HG03460 (cell line): Measurements from ENCODE around the gene UPF3A.
"Not testable (repeated sequence)": the region's sequence is repeated elsewhere in the genome, so short reads cannot be mapped to it uniquely, and the experiment has no call there.

ENCODE experiments used
- ATAC-seq: cut with Tn5 transposase; IDR thresholded peaks from one replicate; pipeline ENCODE4 v1.9.1; 2021; ENCODE audit not compliant: unreplicated experiment

Gene UPF3A

GRCh38 chr13:114261328-114261965 lies 20.0 kb upstream of the UPF3A start:
- ATAC-seq = no peak

- no peak for ATAC-seq
These were observed 17.8 kb upstream of the UPF3A start for GRCh38 chr13:114263578-114263977.

DNA sequence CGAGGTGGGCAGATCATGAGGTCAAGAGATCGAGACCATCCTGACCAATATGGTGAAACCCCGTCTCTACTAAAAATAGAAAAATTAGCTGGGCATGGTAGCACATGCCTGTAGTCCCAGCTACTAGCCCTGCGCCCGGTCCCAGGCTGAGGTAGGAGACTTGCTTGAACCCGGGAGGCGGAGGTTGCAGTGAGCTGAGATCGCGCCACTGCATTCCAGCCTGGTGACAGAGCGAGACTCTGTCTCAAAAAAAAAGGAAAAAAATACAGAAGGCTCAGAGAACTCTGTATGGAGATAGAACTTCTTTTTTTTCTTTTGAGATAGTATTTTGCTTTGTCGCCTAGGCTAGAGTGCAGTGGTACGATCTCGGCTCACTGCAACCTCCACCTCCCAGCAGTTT lies 17.1 kb upstream of the UPF3A start:
- ATAC-seq = not testable (repeated sequence)

GRCh38 chr13:114264886-114265611 lies 16.4 kb upstream of the UPF3A start:
- ATAC-seq = no peak

- no peak for ATAC-seq
These were observed 15.2 kb upstream of the UPF3A start for GRCh38 chr13:114266241-114266640.

DNA sequence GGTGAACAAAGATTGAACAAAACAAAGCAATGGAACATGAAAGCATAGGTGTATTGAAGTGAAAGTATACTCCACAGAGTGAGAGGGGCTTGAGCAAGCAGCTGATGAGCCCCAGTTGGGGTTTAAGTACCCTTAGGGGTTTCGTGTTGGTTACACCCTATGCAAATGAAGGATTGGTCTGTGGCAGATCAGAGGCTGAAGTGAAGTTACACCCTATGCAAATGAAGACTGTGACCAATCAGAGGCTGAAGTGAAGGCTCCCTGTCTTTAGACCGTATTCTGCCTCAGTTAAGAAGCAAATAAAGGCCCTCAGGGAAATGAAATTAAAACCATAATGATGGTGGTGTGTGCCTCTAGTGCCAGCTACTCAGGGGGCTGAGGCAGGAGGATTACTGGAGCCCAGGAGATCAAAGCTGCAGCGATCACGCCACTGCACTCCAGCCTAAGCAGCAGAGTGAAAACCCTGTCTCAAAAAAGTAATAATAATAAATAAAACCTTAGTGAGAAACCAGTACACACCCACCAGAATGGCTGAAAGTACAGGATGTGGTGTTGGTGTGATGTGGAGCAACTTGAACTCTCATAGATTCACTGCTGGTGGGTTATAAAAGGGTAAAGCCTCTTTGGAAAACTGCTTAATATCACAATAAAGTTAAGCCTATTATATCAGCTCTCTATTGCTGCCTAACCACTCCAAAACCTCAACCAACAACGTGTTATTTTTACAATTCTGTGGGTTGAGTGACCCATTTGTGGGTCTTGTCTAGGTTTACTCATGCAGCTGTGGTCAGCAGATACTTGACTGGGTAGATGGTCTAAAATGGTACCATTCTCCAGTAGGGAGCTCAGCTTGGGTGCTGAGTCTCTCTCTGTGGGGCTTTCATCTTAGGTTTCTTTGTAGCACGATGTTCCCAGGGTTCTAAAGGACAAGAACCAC lies 12.8 kb upstream of the UPF3A start:
- no peak for ATAC-seq

- no peak for ATAC-seq
These were observed 12.1 kb upstream of the UPF3A start for GRCh38 chr13:114269281-114269770.

DNA sequence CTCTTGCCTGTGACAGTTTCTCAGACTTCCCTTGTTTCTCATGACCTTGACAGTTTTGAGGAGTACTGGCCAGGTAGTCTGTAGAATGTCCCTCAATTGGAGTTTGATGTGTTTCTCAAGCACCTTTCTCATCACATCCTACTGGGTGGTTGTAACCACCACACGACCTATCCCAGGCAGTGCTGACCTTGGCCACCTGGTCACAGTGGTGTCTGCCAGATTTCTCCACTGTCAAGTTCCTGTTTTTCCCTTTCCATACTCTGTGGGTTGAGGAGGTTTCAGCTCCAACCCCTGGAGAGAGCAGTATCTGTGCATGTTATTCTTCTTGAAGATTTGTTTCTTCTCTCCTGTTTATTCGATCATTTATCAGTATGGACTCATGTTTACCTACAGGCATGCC lies 8.4 kb upstream of the UPF3A start:
- no peak for ATAC-seq

DNA sequence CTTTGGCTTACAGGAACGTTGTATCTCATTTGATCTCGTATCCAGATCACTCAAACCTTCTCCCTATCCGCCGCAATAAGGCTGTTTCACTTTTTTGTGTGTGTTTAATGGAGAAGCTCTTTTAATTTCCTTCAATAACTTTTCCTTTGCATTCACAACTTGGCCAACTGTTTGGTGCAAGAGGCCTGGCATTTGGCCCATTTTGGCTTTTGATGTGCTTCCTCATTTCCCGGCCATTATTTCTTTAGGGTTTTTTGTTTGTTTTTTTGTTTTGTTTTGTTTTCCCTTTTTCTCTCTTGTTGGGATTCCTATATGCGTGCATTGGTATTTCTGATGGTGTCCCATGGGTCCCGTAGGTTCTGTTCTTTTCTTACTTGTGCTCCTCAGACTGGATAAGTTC lies 6.1 kb upstream of the UPF3A start:
- ATAC-seq = no peak

DNA sequence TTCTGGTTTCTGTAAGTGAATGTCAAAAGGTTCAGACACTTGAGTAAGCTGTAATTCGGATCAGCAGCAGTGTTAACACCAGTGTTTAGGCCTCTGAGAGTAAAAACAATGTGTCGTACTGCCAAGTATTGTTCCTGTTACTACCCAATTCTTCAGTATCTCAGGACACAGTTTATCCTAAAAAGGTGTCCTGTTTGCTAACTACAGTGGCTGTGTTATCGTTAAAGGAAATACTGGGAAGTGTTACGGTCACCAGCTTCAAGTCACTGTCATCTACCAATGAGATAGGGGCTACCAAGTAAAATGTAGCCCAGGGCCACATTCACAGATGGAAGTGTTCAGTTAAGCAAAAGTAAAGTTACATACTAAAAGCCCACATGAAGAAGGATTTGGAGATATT lies 2.3 kb upstream of the UPF3A start:
- ATAC-seq = no peak

- ATAC-seq = no peak
These were observed 1.5 kb upstream of the UPF3A start for GRCh38 chr13:114279758-114280355.

DNA sequence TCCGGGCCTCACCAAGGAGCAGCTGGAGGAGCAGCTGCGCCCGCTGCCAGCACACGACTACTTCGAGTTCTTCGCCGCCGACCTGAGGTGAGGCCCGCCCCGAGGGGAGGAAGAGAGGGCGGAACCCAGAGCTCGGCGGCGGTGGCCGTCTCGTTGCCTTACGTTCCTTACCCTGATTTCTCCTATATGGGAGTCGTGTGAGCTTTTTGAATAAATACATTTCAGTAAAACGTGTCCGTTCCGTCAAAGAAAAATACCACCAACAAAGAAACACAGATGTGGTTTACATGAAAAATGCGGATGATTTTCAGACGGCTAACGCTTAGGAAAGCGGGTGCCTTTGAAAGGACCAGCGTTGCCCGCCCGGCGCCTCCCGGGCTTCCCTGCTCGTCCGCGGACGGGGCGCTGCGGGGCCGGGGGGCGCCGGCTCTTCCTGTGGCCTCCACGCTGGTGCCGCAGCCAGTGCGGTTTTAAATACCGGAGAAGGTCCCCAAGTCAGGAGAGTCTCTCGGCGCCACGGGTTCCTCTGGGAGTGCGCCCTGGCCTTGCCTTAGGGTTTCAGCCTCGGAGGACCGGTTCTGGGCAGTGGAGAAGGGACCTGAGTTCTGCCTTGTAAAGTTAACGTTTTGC lies 755 bp downstream of the UPF3A start:
- peak; percentile 49 for ATAC-seq

GRCh38 chr13:114283576-114283975 lies 2.2 kb downstream of the UPF3A start:
- ATAC-seq = no peak

- no peak for ATAC-seq
These were observed 3.3 kb downstream of the UPF3A start for GRCh38 chr13:114284680-114285079.

- ATAC-seq = no peak
These were observed 3.9 kb downstream of the UPF3A start for GRCh38 chr13:114285166-114285808.

DNA sequence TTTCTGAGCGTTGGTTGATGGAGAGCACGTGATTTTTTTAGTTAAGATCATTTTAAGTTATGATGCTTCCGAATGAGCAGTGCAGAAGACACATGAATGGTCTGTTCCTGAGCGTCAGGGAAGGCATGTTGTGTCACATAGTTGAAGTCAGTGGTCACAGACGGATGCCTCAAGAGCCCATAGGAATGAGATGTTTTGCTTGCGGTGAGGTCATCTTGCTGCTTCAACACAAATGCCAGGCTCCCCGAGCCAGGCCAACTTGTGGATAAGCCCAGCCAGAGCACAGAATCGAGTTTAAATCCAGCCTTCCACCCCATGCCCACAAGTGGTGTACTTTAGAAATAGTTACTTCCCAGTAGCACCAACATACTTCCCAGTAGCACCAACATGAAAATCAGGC lies 5.4 kb downstream of the UPF3A start:
- ATAC-seq = no peak

- ATAC-seq = no peak
These were observed 6.8 kb downstream of the UPF3A start for GRCh38 chr13:114288157-114288591.

- no peak for ATAC-seq
These were observed 15.0 kb downstream of the UPF3A start for GRCh38 chr13:114296448-114296847.

DNA sequence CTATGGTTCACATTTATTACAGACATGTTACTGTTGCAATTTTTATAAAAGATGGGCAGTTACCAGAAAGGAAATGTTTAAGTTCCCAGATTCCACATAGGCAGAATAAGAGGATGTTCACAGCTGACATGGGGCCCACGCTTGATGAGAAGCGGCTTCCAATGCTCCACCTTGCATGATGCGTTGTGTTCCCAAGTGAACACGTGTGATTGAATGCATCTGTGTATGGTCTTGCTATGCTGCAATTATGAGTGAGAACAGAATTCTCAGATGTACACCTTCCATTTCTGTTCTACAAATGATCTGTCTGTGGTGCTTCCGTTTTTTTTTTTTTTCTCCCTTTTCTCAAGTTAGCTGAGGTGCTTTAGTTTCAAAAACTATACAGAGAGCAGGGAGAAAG lies 15.5 kb downstream of the UPF3A start:
- ATAC-seq = no peak

DNA sequence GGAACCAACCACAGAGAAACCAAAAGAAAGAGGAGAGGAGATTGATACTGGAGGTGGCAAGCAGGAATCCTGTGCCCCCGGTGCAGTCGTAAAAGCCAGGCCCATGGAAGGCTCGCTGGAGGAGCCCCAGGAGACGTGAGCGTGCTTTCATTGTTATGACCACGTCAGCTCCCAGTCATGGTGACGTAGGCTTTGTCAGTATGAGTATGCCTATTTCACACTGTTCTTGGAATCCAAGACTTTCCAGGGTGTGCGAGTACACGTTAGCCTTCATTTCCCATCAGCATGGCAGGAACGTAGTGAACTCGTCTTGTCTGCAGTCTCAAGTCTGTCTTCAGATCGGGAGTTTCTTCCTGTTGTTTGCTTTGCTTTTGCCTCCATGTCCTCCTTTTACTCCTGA lies 17.5 kb downstream of the UPF3A start:
- ATAC-seq = no peak
